Measurements from ENCODE around the gene MRPL27.

Gene MRPL27

GRCh38 chr17:50396261-50397110 lies 23.5 kb upstream of the MRPL27 start:
- TF ChIP-seq, protein P1, sequence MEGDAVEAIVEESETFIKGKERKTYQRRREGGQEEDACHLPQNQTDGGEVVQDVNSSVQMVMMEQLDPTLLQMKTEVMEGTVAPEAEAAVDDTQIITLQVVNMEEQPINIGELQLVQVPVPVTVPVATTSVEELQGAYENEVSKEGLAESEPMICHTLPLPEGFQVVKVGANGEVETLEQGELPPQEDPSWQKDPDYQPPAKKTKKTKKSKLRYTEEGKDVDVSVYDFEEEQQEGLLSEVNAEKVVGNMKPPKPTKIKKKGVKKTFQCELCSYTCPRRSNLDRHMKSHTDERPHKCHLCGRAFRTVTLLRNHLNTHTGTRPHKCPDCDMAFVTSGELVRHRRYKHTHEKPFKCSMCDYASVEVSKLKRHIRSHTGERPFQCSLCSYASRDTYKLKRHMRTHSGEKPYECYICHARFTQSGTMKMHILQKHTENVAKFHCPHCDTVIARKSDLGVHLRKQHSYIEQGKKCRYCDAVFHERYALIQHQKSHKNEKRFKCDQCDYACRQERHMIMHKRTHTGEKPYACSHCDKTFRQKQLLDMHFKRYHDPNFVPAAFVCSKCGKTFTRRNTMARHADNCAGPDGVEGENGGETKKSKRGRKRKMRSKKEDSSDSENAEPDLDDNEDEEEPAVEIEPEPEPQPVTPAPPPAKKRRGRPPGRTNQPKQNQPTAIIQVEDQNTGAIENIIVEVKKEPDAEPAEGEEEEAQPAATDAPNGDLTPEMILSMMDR (IDR thresholded peaks at IDR 0.05; ENCODE audit: extremely low read depth, insufficient read depth, missing control alignments) = no peak
- in situ Hi-C loops (cut with MboI; ENCODE audit: low pct_unique_long_range_greater_than_20kb, low sequenced_read_pairs, unreplicated experiment) = no loop called here
- no peak for DNase-seq (ENCODE audit: low spot score)

- TF ChIP-seq, protein P1 (IDR thresholded peaks at IDR 0.05; ENCODE audit: extremely low read depth, insufficient read depth, missing control alignments) = no peak
- in situ Hi-C loops (cut with MboI; ENCODE audit: low pct_unique_long_range_greater_than_20kb, low sequenced_read_pairs, unreplicated experiment) = no loop called here
- DNase-seq (ENCODE audit: low spot score) = no peak
These were observed 21.7 kb upstream of the MRPL27 start for GRCh38 chr17:50394711-50395110.

DNA sequence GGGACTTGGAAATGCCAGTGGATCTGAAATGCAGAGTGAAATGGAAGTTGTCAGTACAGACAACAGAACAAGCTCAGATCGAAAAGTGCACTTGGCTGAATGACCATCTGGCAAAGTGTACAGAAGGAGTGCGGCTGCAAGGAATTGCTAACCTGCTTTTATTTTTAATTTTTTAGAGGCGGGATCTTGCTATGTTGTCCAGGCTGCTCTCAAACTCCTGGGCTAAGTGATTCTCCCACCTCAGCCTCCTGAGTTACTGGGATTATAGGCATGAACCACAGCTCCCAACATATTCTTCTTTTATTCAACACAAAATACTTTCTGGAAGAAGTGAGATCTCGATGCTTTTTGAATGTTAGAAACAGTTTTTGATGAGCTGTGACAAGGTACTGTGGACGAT lies 20.7 kb upstream of the MRPL27 start:
- in situ Hi-C loops (cut with MboI; ENCODE audit: low pct_unique_long_range_greater_than_20kb, low sequenced_read_pairs, unreplicated experiment) = no loop called here
- TF ChIP-seq, protein P1 (IDR thresholded peaks at IDR 0.05; ENCODE audit: extremely low read depth, insufficient read depth, missing control alignments) = no peak
- DNase-seq (ENCODE audit: low spot score) = no peak

- TF ChIP-seq, protein P1 (IDR thresholded peaks at IDR 0.05; ENCODE audit: extremely low read depth, insufficient read depth, missing control alignments) = no peak
- no peak for DNase-seq (ENCODE audit: low spot score)
- in situ Hi-C loops (cut with MboI; ENCODE audit: low pct_unique_long_range_greater_than_20kb, low sequenced_read_pairs, unreplicated experiment) = no loop called here
These were observed 19.6 kb upstream of the MRPL27 start for GRCh38 chr17:50392621-50393020.

DNA sequence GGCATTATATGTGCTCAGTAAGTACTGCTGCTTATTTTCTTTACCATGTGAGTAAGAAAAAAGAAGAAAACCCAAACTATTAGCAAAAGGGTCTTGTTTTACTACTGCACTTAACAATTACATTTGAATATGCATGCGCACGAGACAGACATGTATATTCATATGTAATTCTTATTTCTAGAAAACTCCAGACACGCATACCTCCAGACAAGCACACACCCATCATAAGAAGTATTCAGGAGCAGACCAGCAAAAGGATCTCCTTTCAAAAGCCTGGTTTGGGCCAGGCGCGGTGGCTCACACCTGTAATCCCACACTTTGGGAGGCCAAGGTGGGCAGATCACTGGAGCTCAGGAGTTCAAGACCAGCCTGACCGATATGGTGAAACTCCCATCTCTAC lies 16.6 kb upstream of the MRPL27 start:
- TF ChIP-seq, protein P1 (IDR thresholded peaks at IDR 0.05; ENCODE audit: extremely low read depth, insufficient read depth, missing control alignments) = no peak
- in situ Hi-C loops (cut with MboI; ENCODE audit: low pct_unique_long_range_greater_than_20kb, low sequenced_read_pairs, unreplicated experiment) = no loop called here
- no peak for DNase-seq (ENCODE audit: low spot score)

GRCh38 chr17:50388728-50389127 lies 15.7 kb upstream of the MRPL27 start:
- in situ Hi-C loops (cut with MboI; ENCODE audit: low pct_unique_long_range_greater_than_20kb, low sequenced_read_pairs, unreplicated experiment) = no loop called here
- no peak for DNase-seq (ENCODE audit: low spot score)

More at GRCh38 chr17:50388728-50389127, 15.7 kb upstream of the MRPL27 start:
- TF ChIP-seq, protein P1 (IDR thresholded peaks at IDR 0.05; ENCODE audit: extremely low read depth, insufficient read depth, missing control alignments) = no peak

Data from GM13977 (cell line).